HL-60 (cell line): ENCODE results near the gene LDAH.

Experiments
- DNase-seq, 2 experiments: peaks; one replicate each; pipeline ENCODE4 v3.0.0-alpha.2; 2010 to 2020; ENCODE audit warnings: low read depth in 1 of 2, low spot score in 1 of 2
- H3K27ac ChIP-seq: fragments of 250-450 bp; sonication (Bioruptor Pico); replicated peaks from 2 replicates; pipeline ENCODE4 v1.5.1; 2020; ENCODE audit warnings: mild to moderate bottlenecking, moderate library complexity
- H3K27me3 ChIP-seq: fragments of 250-450 bp; sonication (Bioruptor Pico); 2 replicates; pipeline ENCODE4 v1.5.1; 2021; ENCODE audit warnings: mild to moderate bottlenecking, moderate library complexity; ENCODE audit not compliant: insufficient read depth, poor library complexity, severe bottlenecking
- H3K4me3 ChIP-seq: replicated peaks from 2 replicates; pipeline ENCODE4 v1.5.1; 2011; ENCODE audit warnings: mild to moderate bottlenecking, control low read depth, low read length; ENCODE audit not compliant: insufficient read depth
- GABPA ChIP-seq: IDR thresholded peaks from 2 replicates; pipeline ENCODE4 v1.6.1; 2012; ENCODE audit warnings: low read depth
- POLR2AphosphoS5 ChIP-seq: IDR thresholded peaks from 2 replicates; pipeline ENCODE4 v1.6.1; 2012; ENCODE audit warnings: low read depth
- SPI1 ChIP-seq: IDR thresholded peaks from 2 replicates; pipeline ENCODE4 v1.6.1; 2012; ENCODE audit warnings: low read depth, mild to moderate bottlenecking, borderline replicate concordance
- TF ChIP-seq, protein P1 (sequence below): IDR thresholded peaks from 2 replicates; pipeline ENCODE4 v1.6.1; 2012; ENCODE audit warnings: low read depth; ENCODE audit not compliant: insufficient replicate concordance
- TF ChIP-seq, protein P2 (sequence below): IDR thresholded peaks from one replicate; pipeline ENCODE4 v1.5.1; 2011; ENCODE audit warnings: low read length, control low read depth, inconsistent platforms; ENCODE audit not compliant: insufficient read depth

The LDAH gene

GRCh38 chr2:20677301-20678085 is 145.4 kb downstream of the LDAH start:
- TF ChIP-seq SPI1: no peak
- TF ChIP-seq, protein P1, sequence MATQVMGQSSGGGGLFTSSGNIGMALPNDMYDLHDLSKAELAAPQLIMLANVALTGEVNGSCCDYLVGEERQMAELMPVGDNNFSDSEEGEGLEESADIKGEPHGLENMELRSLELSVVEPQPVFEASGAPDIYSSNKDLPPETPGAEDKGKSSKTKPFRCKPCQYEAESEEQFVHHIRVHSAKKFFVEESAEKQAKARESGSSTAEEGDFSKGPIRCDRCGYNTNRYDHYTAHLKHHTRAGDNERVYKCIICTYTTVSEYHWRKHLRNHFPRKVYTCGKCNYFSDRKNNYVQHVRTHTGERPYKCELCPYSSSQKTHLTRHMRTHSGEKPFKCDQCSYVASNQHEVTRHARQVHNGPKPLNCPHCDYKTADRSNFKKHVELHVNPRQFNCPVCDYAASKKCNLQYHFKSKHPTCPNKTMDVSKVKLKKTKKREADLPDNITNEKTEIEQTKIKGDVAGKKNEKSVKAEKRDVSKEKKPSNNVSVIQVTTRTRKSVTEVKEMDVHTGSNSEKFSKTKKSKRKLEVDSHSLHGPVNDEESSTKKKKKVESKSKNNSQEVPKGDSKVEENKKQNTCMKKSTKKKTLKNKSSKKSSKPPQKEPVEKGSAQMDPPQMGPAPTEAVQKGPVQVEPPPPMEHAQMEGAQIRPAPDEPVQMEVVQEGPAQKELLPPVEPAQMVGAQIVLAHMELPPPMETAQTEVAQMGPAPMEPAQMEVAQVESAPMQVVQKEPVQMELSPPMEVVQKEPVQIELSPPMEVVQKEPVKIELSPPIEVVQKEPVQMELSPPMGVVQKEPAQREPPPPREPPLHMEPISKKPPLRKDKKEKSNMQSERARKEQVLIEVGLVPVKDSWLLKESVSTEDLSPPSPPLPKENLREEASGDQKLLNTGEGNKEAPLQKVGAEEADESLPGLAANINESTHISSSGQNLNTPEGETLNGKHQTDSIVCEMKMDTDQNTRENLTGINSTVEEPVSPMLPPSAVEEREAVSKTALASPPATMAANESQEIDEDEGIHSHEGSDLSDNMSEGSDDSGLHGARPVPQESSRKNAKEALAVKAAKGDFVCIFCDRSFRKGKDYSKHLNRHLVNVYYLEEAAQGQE: no peak
- TF ChIP-seq GABPA: no peak
- TF ChIP-seq, protein P2, sequence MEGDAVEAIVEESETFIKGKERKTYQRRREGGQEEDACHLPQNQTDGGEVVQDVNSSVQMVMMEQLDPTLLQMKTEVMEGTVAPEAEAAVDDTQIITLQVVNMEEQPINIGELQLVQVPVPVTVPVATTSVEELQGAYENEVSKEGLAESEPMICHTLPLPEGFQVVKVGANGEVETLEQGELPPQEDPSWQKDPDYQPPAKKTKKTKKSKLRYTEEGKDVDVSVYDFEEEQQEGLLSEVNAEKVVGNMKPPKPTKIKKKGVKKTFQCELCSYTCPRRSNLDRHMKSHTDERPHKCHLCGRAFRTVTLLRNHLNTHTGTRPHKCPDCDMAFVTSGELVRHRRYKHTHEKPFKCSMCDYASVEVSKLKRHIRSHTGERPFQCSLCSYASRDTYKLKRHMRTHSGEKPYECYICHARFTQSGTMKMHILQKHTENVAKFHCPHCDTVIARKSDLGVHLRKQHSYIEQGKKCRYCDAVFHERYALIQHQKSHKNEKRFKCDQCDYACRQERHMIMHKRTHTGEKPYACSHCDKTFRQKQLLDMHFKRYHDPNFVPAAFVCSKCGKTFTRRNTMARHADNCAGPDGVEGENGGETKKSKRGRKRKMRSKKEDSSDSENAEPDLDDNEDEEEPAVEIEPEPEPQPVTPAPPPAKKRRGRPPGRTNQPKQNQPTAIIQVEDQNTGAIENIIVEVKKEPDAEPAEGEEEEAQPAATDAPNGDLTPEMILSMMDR: no peak
- TF ChIP-seq POLR2AphosphoS5: no peak
- no peak for DNase-seq
- H3K4me3 ChIP-seq: no peak overlapping the region
- no peaks in the 10 kb centered on the region for H3K27me3 ChIP-seq
- H3K27ac ChIP-seq: no peak overlapping the region

DNA sequence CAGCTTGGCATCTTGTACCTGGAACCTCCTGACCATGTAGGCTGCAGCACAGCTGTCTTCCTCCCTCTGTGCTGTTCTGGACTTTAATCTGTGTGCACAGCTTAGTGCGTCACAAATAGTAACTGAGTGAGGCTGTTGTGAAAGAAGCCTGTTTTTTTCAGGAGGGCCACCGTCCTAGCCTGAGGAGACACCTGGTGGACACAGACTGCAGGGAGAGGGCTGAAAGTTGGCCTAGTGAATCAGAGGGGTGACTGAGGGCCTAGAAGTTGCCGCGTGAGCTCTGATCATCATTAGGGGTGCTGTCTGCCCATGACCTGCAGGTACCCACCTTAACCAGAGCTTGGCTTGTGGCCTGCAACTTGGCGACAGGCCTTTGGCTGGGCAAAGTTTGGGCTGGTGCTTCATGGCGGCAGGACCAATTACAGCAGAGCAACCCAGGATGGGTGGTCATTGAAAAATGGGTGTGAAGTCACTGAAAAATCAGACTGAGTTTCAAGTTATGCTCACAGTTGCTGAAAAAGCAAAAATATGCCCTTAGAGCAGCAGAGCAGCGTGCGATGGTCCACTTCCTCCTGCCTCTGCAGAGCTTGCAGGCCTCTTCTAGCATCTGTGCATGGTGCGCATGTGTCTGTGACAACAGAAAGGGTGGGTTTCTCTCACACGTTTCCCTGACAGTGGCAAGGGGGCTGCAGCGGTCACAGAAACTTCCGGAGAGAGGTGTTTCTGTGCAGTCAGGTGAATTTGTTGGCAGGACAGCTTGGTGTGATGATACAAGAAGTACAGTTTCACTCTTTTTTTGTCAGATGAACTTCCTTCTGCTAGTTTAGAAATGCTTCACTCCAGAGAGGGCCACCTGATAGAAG is 146.3 kb downstream of the LDAH start:
- no peaks in the 10 kb centered on the region for H3K27me3 ChIP-seq
- no peak overlapping the region for H3K27ac ChIP-seq
- TF ChIP-seq GABPA: no peak
- no peak; the same call in 1 of the 2 replicates for TF ChIP-seq POLR2AphosphoS5
- no peak for TF ChIP-seq SPI1
- TF ChIP-seq, protein P1: no peak
- TF ChIP-seq, protein P2: no peak
- DNase-seq: no peak
- H3K4me3 ChIP-seq: no peak overlapping the region

GRCh38 chr2:20675701-20676352 is 147.1 kb downstream of the LDAH start:
- TF ChIP-seq SPI1: no peak; the same call in 1 of the 2 replicates
- TF ChIP-seq POLR2AphosphoS5: no peak
- no peak for TF ChIP-seq GABPA
- TF ChIP-seq, protein P2: no peak
- TF ChIP-seq, protein P1: no peak
- DNase-seq: peak in 1 of 2 experiments; percentile 49
- Histone ChIP-seq H3K27me3 (no peaks in the 10 kb centered on the region), H3K4me3 (no peak overlapping the region), H3K27ac (no peak overlapping the region)
